ENCODE data around the gene ACOXL. TPM values are rescaled to one million over a fixed set of nuclear protein-coding genes. Genes with fewer than 3 reads are reported as not detected.

Gene ACOXL
- total RNA-seq (2022; extraction: Qiagen RNA extraction; ENCODE audit: low read depth): 0.02 TPM in 1 of 5 replicates, not detected in the others

GRCh38 chr2:110732422-110733413, at the start of gene ACOXL:
TSS of gene ACOXL (plus strand) at chr2:110732573. CDS start at chr2:110768390, 35,817 bp downstream.

DNA sequence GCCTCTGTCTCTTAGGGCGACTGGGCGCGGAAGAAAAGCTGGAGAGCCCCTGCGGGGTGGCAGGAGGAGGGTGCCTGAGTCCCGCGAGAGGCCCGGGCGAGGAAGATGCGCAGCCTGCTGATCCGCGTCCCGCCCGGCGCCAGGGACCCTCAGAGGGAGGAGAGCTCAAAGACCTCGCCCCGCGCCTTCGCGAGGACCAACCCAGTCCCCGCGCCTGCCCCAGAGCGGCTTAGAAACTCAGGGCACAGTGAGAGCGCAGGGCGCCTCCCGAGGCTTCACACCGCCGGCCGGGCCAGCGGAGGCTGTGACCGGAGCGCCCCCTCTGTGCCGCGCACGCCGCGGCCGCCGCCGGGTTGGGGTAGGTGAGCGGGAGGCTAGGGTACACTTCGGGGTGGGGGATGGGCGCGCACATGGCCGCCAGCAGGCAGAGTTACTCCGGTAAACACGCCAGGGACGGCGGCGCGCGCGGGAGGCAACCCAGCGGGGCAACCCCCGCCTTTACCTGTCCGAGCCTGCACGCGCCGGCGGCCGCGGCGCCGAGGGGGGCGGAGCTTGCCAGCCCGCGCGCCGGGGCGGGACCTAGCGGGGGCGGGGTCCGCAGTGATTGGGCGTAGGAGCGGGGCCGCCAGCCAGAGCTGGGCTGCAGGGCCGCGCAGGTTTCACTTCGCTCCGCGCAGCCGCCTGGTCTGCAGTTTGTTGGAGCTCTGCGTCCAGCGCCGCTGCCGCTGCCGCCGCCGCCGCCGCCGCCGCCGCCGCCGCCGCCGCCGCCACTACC, 388.1 kb downstream of the ACOXL start, which contains the start of gene BCL2L11:
Gene BCL2L11 (plus strand): TSS at position 662 of the 775 bp plus-strand sequence. CDS start 2,832 bp downstream, outside the sequence.

Other genes with a start within 250 kb of the ACOXL start
- gene RGPD6, start 155.4 kb upstream of the ACOXL start, total RNA-seq (2022; extraction: Qiagen RNA extraction; ENCODE audit: low read depth): 8.6 to 10.7 TPM (median 9.1 TPM) in 5 replicates
- 40.1 to 50.0 TPM (median 46.1 TPM) in 5 replicates for gene BUB1, start 54.5 kb upstream of the ACOXL start, total RNA-seq (2022; extraction: Qiagen RNA extraction; ENCODE audit: low read depth)